Measurements from ENCODE around the gene MESP2.

Gene MESP2

DNA sequence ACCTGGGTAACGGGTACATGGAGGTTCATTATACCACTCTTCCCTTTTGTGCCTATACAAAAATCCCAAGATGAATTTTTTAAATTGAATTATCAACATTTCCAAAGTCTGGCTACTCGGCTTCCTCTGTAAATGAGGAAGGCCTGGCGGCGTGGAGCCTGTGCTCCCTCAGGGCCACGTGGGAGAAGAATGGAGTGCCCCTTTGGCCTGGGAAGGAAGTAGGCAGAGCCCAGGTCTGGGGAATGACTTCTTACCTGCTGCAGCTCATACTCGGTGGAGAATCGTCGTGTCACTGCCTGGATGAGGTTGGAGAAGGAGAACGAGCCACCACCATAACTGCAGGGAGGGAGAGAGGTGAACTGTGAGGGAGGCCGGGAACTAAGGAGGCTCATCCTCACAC is 14.1 kb downstream of the MESP2 start:
- Histone ChIP-seq H3K9me3 (ENCODE audit: control insufficient read depth, insufficient read depth, low read length) (no peaks in the 10 kb centered on the region), H3K4me3 (ENCODE audit: low read length) (no peak overlapping the region), H3F3A (ENCODE audit: control insufficient read depth, insufficient read depth) (no peaks in the 10 kb centered on the region), H3K4me2 (ENCODE audit: low read length) (no peak overlapping the region), H3K27me3 (ENCODE audit: control insufficient read depth, low read length) (no peaks in the 10 kb centered on the region), H3K36me3 (ENCODE audit: control insufficient read depth, low read length) (no peaks in the 10 kb centered on the region), H3K9me2 (replicated peaks; ENCODE audit: control insufficient read depth, low read length) (no peaks in the 10 kb centered on the region), H3K27ac (ENCODE audit: low read depth, low read length) (no peak overlapping the region), H4K20me1 (ENCODE audit: control insufficient read depth, insufficient read depth, low read depth, low read length) (no peaks in the 10 kb centered on the region), H3K4me1 (ENCODE audit: control insufficient read depth, low read length) (no peaks in the 10 kb centered on the region), H3K79me2 (ENCODE audit: control insufficient read depth, low read length) (no peaks in the 10 kb centered on the region)
- TF ChIP-seq, protein P1, sequence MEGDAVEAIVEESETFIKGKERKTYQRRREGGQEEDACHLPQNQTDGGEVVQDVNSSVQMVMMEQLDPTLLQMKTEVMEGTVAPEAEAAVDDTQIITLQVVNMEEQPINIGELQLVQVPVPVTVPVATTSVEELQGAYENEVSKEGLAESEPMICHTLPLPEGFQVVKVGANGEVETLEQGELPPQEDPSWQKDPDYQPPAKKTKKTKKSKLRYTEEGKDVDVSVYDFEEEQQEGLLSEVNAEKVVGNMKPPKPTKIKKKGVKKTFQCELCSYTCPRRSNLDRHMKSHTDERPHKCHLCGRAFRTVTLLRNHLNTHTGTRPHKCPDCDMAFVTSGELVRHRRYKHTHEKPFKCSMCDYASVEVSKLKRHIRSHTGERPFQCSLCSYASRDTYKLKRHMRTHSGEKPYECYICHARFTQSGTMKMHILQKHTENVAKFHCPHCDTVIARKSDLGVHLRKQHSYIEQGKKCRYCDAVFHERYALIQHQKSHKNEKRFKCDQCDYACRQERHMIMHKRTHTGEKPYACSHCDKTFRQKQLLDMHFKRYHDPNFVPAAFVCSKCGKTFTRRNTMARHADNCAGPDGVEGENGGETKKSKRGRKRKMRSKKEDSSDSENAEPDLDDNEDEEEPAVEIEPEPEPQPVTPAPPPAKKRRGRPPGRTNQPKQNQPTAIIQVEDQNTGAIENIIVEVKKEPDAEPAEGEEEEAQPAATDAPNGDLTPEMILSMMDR (IDR thresholded peaks at IDR 0.05; ENCODE audit: low read depth, low read length, poor library complexity, severe bottlenecking) = no peak
- TF ChIP-seq EZH2phosphoT487 (IDR thresholded peaks at IDR 0.05; ENCODE audit: borderline replicate concordance, low read length) = no peak

DNA sequence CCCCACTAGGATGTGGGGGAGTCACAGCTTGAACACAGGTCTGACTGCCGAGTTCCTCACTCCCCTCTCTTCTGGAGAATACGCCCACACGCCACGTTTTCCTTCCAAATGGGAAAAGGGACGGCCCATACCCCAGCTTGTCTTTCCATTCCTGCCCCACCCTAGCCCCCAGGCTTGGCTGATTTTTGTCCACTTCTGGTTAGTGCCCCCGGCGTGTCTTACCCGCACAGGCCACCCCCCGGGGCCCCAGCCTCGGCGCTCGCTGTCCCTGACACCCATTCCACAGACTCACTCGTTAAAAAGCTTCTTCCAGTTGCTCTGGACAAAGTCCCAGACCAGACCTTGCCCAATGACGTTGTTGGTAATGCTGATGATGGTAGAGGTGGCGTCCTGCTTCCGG is 14.5 kb downstream of the MESP2 start:
- Histone ChIP-seq H3K27ac (ENCODE audit: low read depth, low read length) (no peak overlapping the region), H3K27me3 (ENCODE audit: control insufficient read depth, low read length) (peaks cover under 1% of the 10 kb centered on the region; the same call in 1 of the 2 replicates), H3K9me2 (replicated peaks; ENCODE audit: control insufficient read depth, low read length) (no peaks in the 10 kb centered on the region), H3K4me2 (ENCODE audit: low read length) (no peak overlapping the region), H3K4me1 (ENCODE audit: control insufficient read depth, low read length) (no peaks in the 10 kb centered on the region), H4K20me1 (ENCODE audit: control insufficient read depth, insufficient read depth, low read depth, low read length) (no peaks in the 10 kb centered on the region), H3K4me3 (ENCODE audit: low read length) (no peak overlapping the region), H3F3A (ENCODE audit: control insufficient read depth, insufficient read depth) (no peaks in the 10 kb centered on the region), H3K36me3 (ENCODE audit: control insufficient read depth, low read length) (no peaks in the 10 kb centered on the region), H3K79me2 (ENCODE audit: control insufficient read depth, low read length) (no peaks in the 10 kb centered on the region), H3K9me3 (ENCODE audit: control insufficient read depth, insufficient read depth, low read length) (no peaks in the 10 kb centered on the region)
- TF ChIP-seq, protein P1 (IDR thresholded peaks at IDR 0.05; ENCODE audit: low read depth, low read length, poor library complexity, severe bottlenecking) = no peak
- no peak for TF ChIP-seq EZH2phosphoT487 (IDR thresholded peaks at IDR 0.05; ENCODE audit: borderline replicate concordance, low read length)

GRCh38 chr15:89792106-89792805 is 16.1 kb downstream of the MESP2 start:
- Histone ChIP-seq H3F3A (ENCODE audit: control insufficient read depth, insufficient read depth) (no peaks in the 10 kb centered on the region), H3K36me3 (ENCODE audit: control insufficient read depth, low read length) (no peaks in the 10 kb centered on the region), H3K27ac (ENCODE audit: low read depth, low read length) (no peak overlapping the region), H3K27me3 (ENCODE audit: control insufficient read depth, low read length) (peaks cover 3% of the 10 kb centered on the region; the same call in 1 of the 2 replicates), H3K9me2 (replicated peaks; ENCODE audit: control insufficient read depth, low read length) (no peaks in the 10 kb centered on the region), H3K4me3 (ENCODE audit: low read length) (no peak overlapping the region), H3K79me2 (ENCODE audit: control insufficient read depth, low read length) (no peaks in the 10 kb centered on the region), H3K4me1 (ENCODE audit: control insufficient read depth, low read length) (no peaks in the 10 kb centered on the region), H4K20me1 (ENCODE audit: control insufficient read depth, insufficient read depth, low read depth, low read length) (no peaks in the 10 kb centered on the region), H3K9me3 (ENCODE audit: control insufficient read depth, insufficient read depth, low read length) (no peaks in the 10 kb centered on the region), H3K4me2 (ENCODE audit: low read length) (no peak overlapping the region)
- TF ChIP-seq, protein P1 (IDR thresholded peaks at IDR 0.05; ENCODE audit: low read depth, low read length, poor library complexity, severe bottlenecking) = no peak
- TF ChIP-seq EZH2phosphoT487 (IDR thresholded peaks at IDR 0.05; ENCODE audit: borderline replicate concordance, low read length) = no peak

Measured in DOHH2 (cell line).